ENCODE measurements around the gene CPT1A. TPM values are rescaled to one million over a fixed set of nuclear protein-coding genes. Genes with fewer than 3 reads are reported as not detected.

The CPT1A gene
- total RNA-seq, 1 donor = 39.7 TPM

DNA sequence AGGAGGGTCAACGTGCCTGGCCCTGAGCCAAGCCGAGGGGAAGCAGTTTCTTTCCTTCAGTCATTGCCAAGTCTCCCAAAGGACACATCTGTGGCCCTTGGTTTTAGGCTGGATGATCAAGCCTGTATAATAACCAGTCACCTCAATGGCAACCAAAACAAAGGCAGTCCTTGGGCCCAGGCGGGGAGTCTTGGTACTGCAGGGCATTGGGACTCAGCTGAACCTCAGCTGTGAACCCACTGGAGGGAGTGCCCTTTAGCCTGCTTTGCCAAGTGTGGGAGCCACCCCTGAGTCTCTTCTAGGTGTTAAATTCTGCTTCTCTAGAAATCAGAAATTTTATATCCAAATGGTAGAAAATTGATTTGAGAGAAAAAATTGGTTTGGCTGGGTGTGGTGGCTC, 36.9 kb downstream of the CPT1A start:
- H3K4me3 ChIP-seq (ENCODE audit: low read depth, low read length) = no peak overlapping the region
- DNase-seq (ENCODE audit: low read depth) = no peak
- TF ChIP-seq, protein P1, sequence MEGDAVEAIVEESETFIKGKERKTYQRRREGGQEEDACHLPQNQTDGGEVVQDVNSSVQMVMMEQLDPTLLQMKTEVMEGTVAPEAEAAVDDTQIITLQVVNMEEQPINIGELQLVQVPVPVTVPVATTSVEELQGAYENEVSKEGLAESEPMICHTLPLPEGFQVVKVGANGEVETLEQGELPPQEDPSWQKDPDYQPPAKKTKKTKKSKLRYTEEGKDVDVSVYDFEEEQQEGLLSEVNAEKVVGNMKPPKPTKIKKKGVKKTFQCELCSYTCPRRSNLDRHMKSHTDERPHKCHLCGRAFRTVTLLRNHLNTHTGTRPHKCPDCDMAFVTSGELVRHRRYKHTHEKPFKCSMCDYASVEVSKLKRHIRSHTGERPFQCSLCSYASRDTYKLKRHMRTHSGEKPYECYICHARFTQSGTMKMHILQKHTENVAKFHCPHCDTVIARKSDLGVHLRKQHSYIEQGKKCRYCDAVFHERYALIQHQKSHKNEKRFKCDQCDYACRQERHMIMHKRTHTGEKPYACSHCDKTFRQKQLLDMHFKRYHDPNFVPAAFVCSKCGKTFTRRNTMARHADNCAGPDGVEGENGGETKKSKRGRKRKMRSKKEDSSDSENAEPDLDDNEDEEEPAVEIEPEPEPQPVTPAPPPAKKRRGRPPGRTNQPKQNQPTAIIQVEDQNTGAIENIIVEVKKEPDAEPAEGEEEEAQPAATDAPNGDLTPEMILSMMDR (IDR thresholded peaks at IDR 0.05; ENCODE audit: insufficient read depth, low read depth, low read length) = no peak

DNA sequence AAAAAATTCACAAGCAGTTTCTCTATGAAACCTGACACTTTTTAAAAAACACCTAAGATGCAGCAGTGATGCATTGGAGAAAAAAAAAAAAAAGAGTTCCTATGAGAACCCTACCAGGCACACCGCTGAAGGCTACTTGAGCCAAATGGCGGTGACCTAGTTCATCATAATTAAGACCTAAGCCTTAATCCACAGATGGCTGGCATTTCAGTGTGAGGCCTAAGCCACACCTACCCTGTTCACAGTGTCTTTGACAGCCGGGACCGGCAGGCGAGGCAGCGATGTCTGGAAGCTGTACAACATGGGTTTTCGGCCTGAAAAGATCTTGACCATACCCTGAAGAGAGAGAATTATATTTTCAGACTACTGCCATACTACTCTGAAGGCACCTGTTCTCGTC, 38.0 kb downstream of the CPT1A start:
- no peak for DNase-seq (ENCODE audit: low read depth)
- TF ChIP-seq, protein P1 (IDR thresholded peaks at IDR 0.05; ENCODE audit: insufficient read depth, low read depth, low read length) = no peak
- H3K4me3 ChIP-seq (ENCODE audit: low read depth, low read length) = no peak overlapping the region

DNA sequence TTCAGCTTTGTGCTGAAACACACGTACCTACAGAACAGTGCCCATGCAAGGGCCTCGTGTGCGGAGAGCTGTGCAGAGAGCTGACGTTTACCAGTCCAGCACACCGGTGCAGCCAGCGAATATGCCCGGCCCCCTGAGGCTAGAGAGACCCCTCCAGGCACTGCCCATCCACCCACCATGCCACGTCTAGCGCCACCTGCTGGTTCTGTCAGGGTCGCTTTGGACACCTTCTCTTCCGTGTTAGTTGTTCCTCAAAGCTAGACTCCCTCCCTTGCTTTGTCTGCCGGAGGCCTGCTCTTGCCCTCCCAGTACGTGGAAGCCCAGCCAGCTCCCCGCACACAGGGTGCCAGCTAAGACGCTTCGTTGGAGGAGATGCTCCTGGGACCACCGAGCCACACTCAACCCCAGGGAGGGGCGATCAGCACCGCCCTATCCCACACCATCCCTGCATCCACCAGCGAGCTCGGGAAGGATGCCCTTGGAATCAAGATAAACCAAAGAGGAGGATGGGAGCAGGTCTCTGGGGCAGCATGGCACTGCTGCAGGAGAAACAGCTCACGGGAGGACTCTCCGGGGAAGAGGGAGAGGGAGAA, 43.4 kb downstream of the CPT1A start:
- H3K4me3 ChIP-seq (ENCODE audit: low read depth, low read length) = no peak overlapping the region
- TF ChIP-seq, protein P1 (IDR thresholded peaks at IDR 0.05; ENCODE audit: insufficient read depth, low read depth, low read length) = peak; percentile 68
- DNase-seq (ENCODE audit: low read depth) = peak; percentile 14

DNA sequence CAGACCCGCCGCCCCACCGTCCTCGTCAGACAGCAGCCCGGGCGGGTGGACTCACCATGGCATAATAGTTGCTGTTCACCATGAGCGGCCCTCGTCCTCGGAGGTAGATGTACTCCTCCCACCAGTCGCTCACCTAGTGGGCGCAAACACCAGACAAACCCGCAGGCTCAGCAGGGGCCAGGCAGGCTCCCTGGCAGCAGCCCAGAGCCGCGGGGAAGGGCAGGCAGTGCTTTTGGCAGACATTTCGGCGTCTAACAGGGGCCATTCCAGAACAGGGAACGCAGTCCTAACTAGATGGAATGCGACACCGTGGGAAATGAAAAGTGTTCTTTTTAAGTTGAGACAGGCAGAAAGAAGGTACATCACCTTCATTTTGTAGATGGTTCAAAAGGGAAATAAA, 44.9 kb downstream of the CPT1A start:
- DNase-seq (ENCODE audit: low read depth) = no peak
- no peak overlapping the region for H3K4me3 ChIP-seq (ENCODE audit: low read depth, low read length)
- TF ChIP-seq, protein P1 (IDR thresholded peaks at IDR 0.05; ENCODE audit: insufficient read depth, low read depth, low read length) = no peak

DNA sequence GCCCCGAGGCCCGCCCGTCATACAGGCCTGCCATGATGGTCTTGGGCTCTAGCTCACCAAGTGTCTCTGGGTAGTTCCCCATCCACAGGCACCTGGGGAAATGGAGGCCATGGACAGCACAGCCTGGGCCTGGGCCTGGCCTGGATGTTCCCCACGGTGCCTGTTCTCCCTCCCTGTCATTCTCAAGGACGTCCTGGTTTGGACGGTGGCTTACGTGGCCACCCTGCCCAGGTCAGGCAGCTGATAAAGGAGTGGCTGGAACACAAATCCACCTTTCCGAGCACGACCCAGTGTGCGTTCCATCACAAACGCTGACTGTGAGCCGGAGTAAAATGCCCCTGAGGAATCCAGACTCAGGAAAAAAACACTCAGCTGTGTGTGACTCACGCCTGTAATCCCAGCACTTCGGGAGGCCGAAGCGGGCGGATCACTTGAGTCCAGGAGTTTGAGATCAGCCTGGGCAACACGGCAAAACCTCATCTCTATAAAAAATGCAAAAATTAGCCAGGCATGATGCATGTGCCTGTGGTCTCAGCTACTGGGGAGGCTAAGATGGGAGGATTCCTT, 49.2 kb downstream of the CPT1A start:
- TF ChIP-seq, protein P1 (IDR thresholded peaks at IDR 0.05; ENCODE audit: insufficient read depth, low read depth, low read length) = no peak
- peak; percentile 43 for DNase-seq (ENCODE audit: low read depth)
- H3K4me3 ChIP-seq (ENCODE audit: low read depth, low read length) = no peak overlapping the region

DNA sequence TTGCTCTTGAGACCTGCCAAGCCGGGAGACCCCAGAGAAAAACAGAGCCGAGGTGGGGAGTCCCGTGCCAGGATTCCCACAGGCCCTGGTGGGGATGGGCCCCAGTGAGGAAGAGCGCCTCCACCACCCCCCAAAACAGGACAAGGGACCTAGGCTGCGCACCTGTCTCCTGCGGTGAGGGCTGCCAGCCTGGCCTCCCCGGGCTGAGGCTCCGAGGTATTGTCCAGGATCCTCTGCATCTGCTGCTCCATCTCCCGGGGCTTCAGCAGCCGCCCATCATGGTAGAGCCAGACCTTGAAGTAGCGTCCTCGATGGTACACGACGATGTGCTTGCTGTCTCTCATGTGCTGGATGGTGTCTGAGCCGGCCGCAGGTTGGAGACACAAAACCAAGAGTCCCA, 57.1 kb downstream of the CPT1A start:
- TF ChIP-seq, protein P1 (IDR thresholded peaks at IDR 0.05; ENCODE audit: insufficient read depth, low read depth, low read length) = no peak
- no peak overlapping the region for H3K4me3 ChIP-seq (ENCODE audit: low read depth, low read length)
- no peak for DNase-seq (ENCODE audit: low read depth)

Data from fibroblast of villous mesenchyme (primary cell).